Caco-2 (cell line): ENCODE data around the gene TOMM20. TPM values are rescaled to one million over a fixed set of nuclear protein-coding genes. Genes with fewer than 3 reads are reported as not detected.
A peak's percentile ranks its signal among the peaks of the same experiment; 100 is the strongest.

Experiments used
- BruUV-seq: library from RNA; stranded (reverse); fragments of 400-500 nt; replicated peaks from 2 replicates; lab custom pipeline; 2021; lab: Mats Ljungman, UMichigan
- CTCF ChIA-PET: fragments of 300-600 bp; sonication (Branson Sonifier 250); formaldehyde crosslinking; loops from one replicate; lab custom pipeline; 2022; ENCODE audit warnings: antibody characterized with exemption; lab: Charles Lee
- POLR2A ChIA-PET: fragments of 300-600 bp; sonication (Branson Sonifier 250); formaldehyde crosslinking; loops from one replicate; lab custom pipeline; 2022; ENCODE audit warnings: antibody characterized with exemption; lab: Charles Lee
- DNase-seq, 2 experiments: peaks; one replicate each; pipeline versions ENCODE4 v3.0.0 to v3.0.0-alpha.2; 2020 to 2022
- H3K27me3 ChIP-seq: replicated peaks from 2 replicates; pipeline ENCODE4 v1.6.0; 2011; ENCODE audit warnings: low read length; ENCODE audit not compliant: control insufficient read depth, insufficient read depth
- H3K36me3 ChIP-seq: 2 replicates; pipeline ENCODE4 v1.5.1; 2011; ENCODE audit warnings: low read length; ENCODE audit not compliant: control insufficient read depth, insufficient read depth
- H3K4me1 ChIP-seq: fragments of 250-450 bp; sonication (Bioruptor Pico); 2 replicates; pipeline ENCODE4 v1.5.1; 2020; ENCODE audit warnings: mild to moderate bottlenecking
- H3K4me3 ChIP-seq: 2 replicates; pipeline ENCODE4 v1.5.1; 2011; ENCODE audit warnings: low read depth, mild to moderate bottlenecking, control low read depth, low read length
- H3K9me3 ChIP-seq: fragments of 250-450 bp; sonication (Bioruptor Pico); 2 replicates; pipeline ENCODE4 v1.5.1; 2020; ENCODE audit warnings: mild to moderate bottlenecking, moderate library complexity
- H3K27ac Mint-ChIP-seq: one replicate; pipeline ENCODE4 v1.8.0; 2022; ENCODE audit warnings: mixed read lengths; ENCODE audit not compliant: unreplicated experiment
- H3K27me3 Mint-ChIP-seq: one replicate; pipeline ENCODE4 v1.8.0; 2022; ENCODE audit warnings: mixed read lengths; ENCODE audit not compliant: insufficient read depth, unreplicated experiment
- H3K36me3 Mint-ChIP-seq: one replicate; pipeline ENCODE4 v1.8.0; 2022; ENCODE audit warnings: mild to moderate bottlenecking, mixed read lengths; ENCODE audit not compliant: insufficient read depth, unreplicated experiment
- H3K4me1 Mint-ChIP-seq: one replicate; pipeline ENCODE4 v1.8.0; 2022; ENCODE audit warnings: low read depth, mixed read lengths; ENCODE audit not compliant: unreplicated experiment
- H3K4me3 Mint-ChIP-seq: one replicate; pipeline ENCODE4 v1.8.0; 2022; ENCODE audit warnings: mild to moderate bottlenecking, moderate library complexity, mixed read lengths; ENCODE audit not compliant: unreplicated experiment
- H3K9me3 Mint-ChIP-seq: one replicate; pipeline ENCODE4 v1.8.0; 2022; ENCODE audit warnings: mixed read lengths; ENCODE audit not compliant: unreplicated experiment
- CTCF ChIP-seq, 2 experiments: fragments of 200-600 bp in 1 of 2; IDR thresholded peaks; 1 replicate in 1 of 2; 2 replicates in 1 of 2; pipeline versions ENCODE4 v1.5.1 to v1.8.0; 2011 to 2022; ENCODE audit warnings: antibody characterized with exemption in 1 of 2, control low read depth in 1 of 2, inconsistent platforms in 1 of 2, low read depth in 1 of 2, low read length in 1 of 2, mild to moderate bottlenecking in 1 of 2, moderate library complexity in 1 of 2; ENCODE audit not compliant: insufficient read depth in 1 of 2, severe bottlenecking in 1 of 2, unreplicated experiment in 1 of 2
- intact Hi-C: fragments of 100-400 bp; cut with micrococcal nuclease; formaldehyde crosslinking; loops from one replicate; pipeline ENCODE4 v1.10.0; 2022; ENCODE audit not compliant: unreplicated experiment
- total RNA-seq: library from RNA; stranded (reverse); gene quantifications from 2 replicates; pipeline ENCODE4 v1.2.3, GENCODE V29; 2022

Gene TOMM20
- total RNA-seq, 1 experiment from 2014 or later: 137 TPM

DNA sequence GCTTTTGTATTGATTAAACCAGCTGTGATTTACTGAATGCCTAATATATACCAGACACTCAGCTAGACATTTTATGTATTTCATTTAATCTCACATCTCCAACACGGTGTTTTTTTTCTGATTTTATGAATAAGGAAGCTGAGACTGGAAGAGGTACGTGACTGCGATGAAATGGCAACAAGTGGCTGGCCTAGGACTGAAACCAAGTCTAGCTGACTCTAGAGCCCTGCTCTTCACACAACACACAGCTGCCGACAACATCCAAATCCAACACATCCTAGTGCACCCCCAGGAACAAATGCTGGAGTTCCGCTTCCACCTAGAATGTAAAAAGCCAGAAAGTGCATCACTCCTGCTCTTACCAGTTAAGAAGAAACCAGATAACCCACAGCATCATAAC lies 10.7 kb upstream of the TOMM20 start:
- intact Hi-C loops: no loop called here
- H3K4me1 Mint-ChIP-seq: no peaks in the 10 kb centered on the region
- no peak overlapping the region for H3K4me3 ChIP-seq
- ChIA-PET CTCF (no interaction called here), POLR2A (no interaction called here)
- DNase-seq: no peak
- no peaks in the 10 kb centered on the region for H3K27me3 ChIP-seq
- H3K36me3 ChIP-seq: peaks cover 3% of the 10 kb centered on the region
- no peak for TF ChIP-seq CTCF (IDR thresholded peaks at IDR 0.05; ENCODE audit: insufficient read depth in 1 of 2, low read depth in 1 of 2, low read length in 1 of 2, severe bottlenecking in 1 of 2, unreplicated experiment in 1 of 2)
- H3K9me3 ChIP-seq: no peaks in the 10 kb centered on the region
- no TSS peak for BruUV-seq
- H3K36me3 Mint-ChIP-seq: peaks cover 79% of the 10 kb centered on the region
- no peaks in the 10 kb centered on the region for H3K27me3 Mint-ChIP-seq
- no peak overlapping the region for H3K27ac Mint-ChIP-seq
- H3K4me1 ChIP-seq: no peaks in the 10 kb centered on the region
- H3K9me3 Mint-ChIP-seq: no peaks in the 10 kb centered on the region
- H3K4me3 Mint-ChIP-seq: no peak overlapping the region

GRCh38 chr1:235138821-235139220 lies 10.2 kb upstream of the TOMM20 start:
- Mint-ChIP-seq H3K4me3 (no peak overlapping the region), H3K36me3 (peaks cover 80% of the 10 kb centered on the region), H3K27me3 (no peaks in the 10 kb centered on the region), H3K4me1 (no peaks in the 10 kb centered on the region), H3K27ac (peak overlapping the region; percentile 20), H3K9me3 (no peaks in the 10 kb centered on the region)
- Histone ChIP-seq H3K9me3 (no peaks in the 10 kb centered on the region), H3K36me3 (peaks cover 3% of the 10 kb centered on the region), H3K4me3 (no peak overlapping the region), H3K4me1 (no peaks in the 10 kb centered on the region), H3K27me3 (no peaks in the 10 kb centered on the region)
- no peak for TF ChIP-seq CTCF (IDR thresholded peaks at IDR 0.05; ENCODE audit: insufficient read depth in 1 of 2, low read depth in 1 of 2, low read length in 1 of 2, severe bottlenecking in 1 of 2, unreplicated experiment in 1 of 2)
- no peak for DNase-seq
- BruUV-seq: no TSS peak
- CTCF ChIA-PET: no interaction called here
- intact Hi-C loops: no loop called here
- POLR2A ChIA-PET: no interaction called here

DNA sequence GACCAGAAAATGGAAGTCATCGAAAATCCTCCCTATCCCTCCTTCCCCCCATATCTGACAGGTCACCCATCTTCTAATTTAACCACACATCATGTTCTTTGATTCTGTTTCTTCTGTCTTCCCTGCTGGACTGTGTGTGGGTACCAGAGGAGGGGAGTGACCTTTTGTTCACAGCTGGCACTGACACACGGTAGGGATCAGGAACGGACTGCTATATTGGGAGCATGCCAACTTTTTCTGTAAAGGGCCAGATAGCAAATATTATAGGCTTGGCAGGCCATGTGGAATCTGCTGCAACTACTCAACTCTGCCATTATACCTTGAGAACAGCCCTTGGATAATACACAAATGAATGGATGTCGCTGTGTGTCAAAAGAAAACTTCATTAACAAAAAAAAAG lies 7.5 kb upstream of the TOMM20 start:
- peaks cover 2% of the 10 kb centered on the region for H3K36me3 ChIP-seq
- intact Hi-C loops: no loop called here

More for the DNA sequence above, 7.5 kb upstream of the TOMM20 start:
- no TSS peak for BruUV-seq
- Mint-ChIP-seq H3K27me3 (no peaks in the 10 kb centered on the region), H3K36me3 (peaks cover 85% of the 10 kb centered on the region), H3K4me1 (peaks cover under 1% of the 10 kb centered on the region), H3K27ac (no peak overlapping the region), H3K4me3 (no peak overlapping the region), H3K9me3 (no peaks in the 10 kb centered on the region)
- no peak for DNase-seq
- peaks cover 1% of the 10 kb centered on the region; the same call in 1 of the 2 replicates for H3K4me1 ChIP-seq
- no peaks in the 10 kb centered on the region for H3K27me3 ChIP-seq
- ChIA-PET CTCF (no interaction called here), POLR2A (no interaction called here)
- no peaks in the 10 kb centered on the region for H3K9me3 ChIP-seq
- TF ChIP-seq CTCF (IDR thresholded peaks at IDR 0.05; ENCODE audit: insufficient read depth in 1 of 2, low read depth in 1 of 2, low read length in 1 of 2, severe bottlenecking in 1 of 2, unreplicated experiment in 1 of 2): no peak
- no peak overlapping the region for H3K4me3 ChIP-seq
